H9 (cell line): ENCODE data around the gene ZNF423. TPM values are rescaled to one million over a fixed set of nuclear protein-coding genes. Genes with fewer than 3 reads are reported as not detected.

Source experiments
- DNase-seq: peaks from one replicate; pipeline ENCODE4 v3.0.0-alpha.2; 2017
- H2AFZ ChIP-seq: one replicate; pipeline ENCODE4 v1.6.1; 2013; ENCODE audit warnings: mild to moderate bottlenecking, low read length, control low read depth, moderate library complexity
- H2AK5ac ChIP-seq: 2 replicates; pipeline ENCODE4 v1.6.1; 2013; ENCODE audit warnings: low read length, control low read depth, mixed read lengths; ENCODE audit not compliant: insufficient read length
- H2BK120ac ChIP-seq: one replicate; pipeline ENCODE4 v1.6.1; 2013; ENCODE audit warnings: low read depth, mild to moderate bottlenecking, low read length, control low read depth, inconsistent platforms; ENCODE audit not compliant: poor library complexity, severe bottlenecking
- H2BK12ac ChIP-seq: 2 replicates; pipeline ENCODE4 v1.6.1; 2013; ENCODE audit warnings: low read length, control low read depth, mixed read lengths, low read depth; ENCODE audit not compliant: insufficient read length
- H2BK15ac ChIP-seq: 2 replicates; pipeline ENCODE4 v1.6.1; 2013; ENCODE audit warnings: low read depth, low read length, control low read depth
- H2BK20ac ChIP-seq: one replicate; pipeline ENCODE4 v1.6.1; 2013; ENCODE audit warnings: low read depth, mild to moderate bottlenecking, low read length, control low read depth, inconsistent platforms; ENCODE audit not compliant: poor library complexity, severe bottlenecking
- H2BK5ac ChIP-seq: 2 replicates; pipeline ENCODE4 v1.6.1; 2013; ENCODE audit warnings: low read length, control low read depth, mixed read lengths; ENCODE audit not compliant: insufficient read length
- H3K14ac ChIP-seq: 2 replicates; pipeline ENCODE4 v1.6.1; 2013; ENCODE audit warnings: low read length, control low read depth; ENCODE audit not compliant: insufficient read depth
- H3K18ac ChIP-seq: 2 replicates; pipeline ENCODE4 v1.6.1; 2013; ENCODE audit warnings: low read depth, mild to moderate bottlenecking, mixed read lengths, low read length, control low read depth; ENCODE audit not compliant: insufficient read length
- H3K23ac ChIP-seq: 2 replicates; pipeline ENCODE4 v1.6.1; 2013; ENCODE audit warnings: low read length, control low read depth, mixed read lengths, low read depth; ENCODE audit not compliant: insufficient read length
- H3K23me2 ChIP-seq: 2 replicates; pipeline ENCODE4 v1.6.1; 2013; ENCODE audit warnings: low read depth, mild to moderate bottlenecking, mixed read lengths, low read length, control low read depth; ENCODE audit not compliant: insufficient read length, poor library complexity, severe bottlenecking
- H3K27ac ChIP-seq: 2 replicates; pipeline ENCODE4 v1.5.1; 2013; ENCODE audit warnings: low read length, control low read depth, mixed read lengths, low read depth; ENCODE audit not compliant: insufficient read length
- H3K27me3 ChIP-seq: 2 replicates; pipeline ENCODE4 v1.6.1; 2013; ENCODE audit warnings: low read length, control low read depth, inconsistent platforms; ENCODE audit not compliant: insufficient read depth
- H3K4ac ChIP-seq: 2 replicates; pipeline ENCODE4 v1.6.1; 2013; ENCODE audit warnings: low read depth, mild to moderate bottlenecking, control low read depth, inconsistent platforms, low read length, moderate library complexity
- H3K4me1 ChIP-seq: 2 replicates; pipeline ENCODE4 v1.6.1; 2013; ENCODE audit warnings: low read length, control low read depth, inconsistent platforms; ENCODE audit not compliant: insufficient read depth
- H3K4me2 ChIP-seq: 2 replicates; pipeline ENCODE4 v1.6.1; 2013; ENCODE audit warnings: low read length, control low read depth, mixed read lengths; ENCODE audit not compliant: insufficient read length, insufficient read depth
- H3K56ac ChIP-seq: 2 replicates; pipeline ENCODE4 v1.6.1; 2013; ENCODE audit warnings: low read depth, mild to moderate bottlenecking, mixed read lengths, low read length, control low read depth; ENCODE audit not compliant: insufficient read length
- H3K79me1 ChIP-seq: 2 replicates; pipeline ENCODE4 v1.6.1; 2013; ENCODE audit warnings: low read depth, mild to moderate bottlenecking, moderate library complexity, low read length, control low read depth, inconsistent platforms; ENCODE audit not compliant: insufficient read depth, poor library complexity, severe bottlenecking
- H3K79me2 ChIP-seq: 2 replicates; pipeline ENCODE4 v1.6.1; 2013; ENCODE audit warnings: low read length, control low read depth, inconsistent platforms; ENCODE audit not compliant: insufficient read depth
- H3K9ac ChIP-seq: 2 replicates; pipeline ENCODE4 v1.6.1; 2013; ENCODE audit warnings: low read length, control low read depth, mixed read lengths; ENCODE audit not compliant: insufficient read length; ENCODE audit errors: extremely low read depth
- H3K9me3 ChIP-seq: one replicate; pipeline ENCODE4 v1.6.1; 2013; ENCODE audit warnings: low read depth, low read length, inconsistent platforms; ENCODE audit not compliant: control insufficient read depth
- H3T11ph ChIP-seq: one replicate; pipeline ENCODE4 v1.6.1; 2013; ENCODE audit warnings: mild to moderate bottlenecking, low read length, control low read depth, inconsistent platforms
- H4K20me1 ChIP-seq: one replicate; pipeline ENCODE4 v1.6.1; 2013; ENCODE audit not compliant: control insufficient read depth, insufficient read length, insufficient read depth
- H4K5ac ChIP-seq: 2 replicates; pipeline ENCODE4 v1.6.1; 2013; ENCODE audit warnings: low read depth, mild to moderate bottlenecking, mixed read lengths, low read length, control low read depth; ENCODE audit not compliant: insufficient read length
- H4K8ac ChIP-seq: replicated peaks from 2 replicates; pipeline ENCODE4 v1.6.1; 2013; ENCODE audit warnings: low read length, control low read depth, mixed read lengths, low read depth; ENCODE audit not compliant: insufficient read length
- H4K91ac ChIP-seq: 2 replicates; pipeline ENCODE4 v1.6.1; 2013; ENCODE audit warnings: low read depth, mild to moderate bottlenecking, moderate library complexity, mixed read lengths, low read length, control low read depth; ENCODE audit not compliant: insufficient read length
- H3K27ac Mint-ChIP-seq, 3 experiments: 2 replicates in 2 of 3; 3 replicates in 1 of 3; pipeline ENCODE4 v1.8.0; 2020 to 2021; ENCODE audit warnings: mixed read lengths in 3 of 3, mild to moderate bottlenecking in 1 of 3, moderate library complexity in 1 of 3
- H3K27me3 Mint-ChIP-seq: 2 replicates; pipeline ENCODE4 v1.8.0; 2021; ENCODE audit warnings: low read depth, mild to moderate bottlenecking, moderate library complexity, mixed read lengths
- H3K36me3 Mint-ChIP-seq, 3 experiments: 2 replicates in 2 of 3; 3 replicates in 1 of 3; pipeline ENCODE4 v1.8.0; 2020 to 2021; ENCODE audit warnings: low read depth in 3 of 3, mixed read lengths in 3 of 3; ENCODE audit not compliant: insufficient read depth in 1 of 3
- H3K4me1 Mint-ChIP-seq, 2 experiments: 2 replicates each; pipeline ENCODE4 v1.8.0; 2020; ENCODE audit warnings: mixed read lengths in 2 of 2
- H3K4me3 Mint-ChIP-seq, 2 experiments: 2 replicates in 1 of 2; 3 replicates in 1 of 2; pipeline ENCODE4 v1.8.0; 2020 to 2021; ENCODE audit warnings: mild to moderate bottlenecking in 2 of 2, mixed read lengths in 2 of 2, moderate library complexity in 1 of 2
- H3K9me3 Mint-ChIP-seq, 2 experiments: 2 replicates in 1 of 2; 3 replicates in 1 of 2; pipeline ENCODE4 v1.8.0; 2020; ENCODE audit warnings: mild to moderate bottlenecking in 2 of 2, mixed read lengths in 2 of 2, moderate library complexity in 1 of 2
- CTCF ChIP-seq: fragments of 200-600 bp; sonication (generic); conservative IDR thresholded peaks from 3 replicates; pipeline ENCODE4 v1.8.0; 2021; ENCODE audit warnings: antibody characterized with exemption, mild to moderate bottlenecking
- WGBS: extraction: QIAGEN DNeasy Blood & Tissue Kit; methylation state at CpG from one replicate; pipeline ENCODE4 v1.1.7; 2013; ENCODE audit warnings: missing lambda C conversion rate, low lambda C conversion rate, mixed read lengths; ENCODE audit not compliant: insufficient read length; ENCODE audit errors: extremely low coverage; 5-methylcytosine and 5-hydroxymethylcytosine counted together
- total RNA-seq: library from RNA; stranded (reverse); gene quantifications from 2 replicates; pipeline ENCODE4 v1.2.1, GENCODE V29; 2021

The ZNF423 gene
- total RNA-seq, 1 experiment from 2014 or later, result 51.5 TPM

DNA sequence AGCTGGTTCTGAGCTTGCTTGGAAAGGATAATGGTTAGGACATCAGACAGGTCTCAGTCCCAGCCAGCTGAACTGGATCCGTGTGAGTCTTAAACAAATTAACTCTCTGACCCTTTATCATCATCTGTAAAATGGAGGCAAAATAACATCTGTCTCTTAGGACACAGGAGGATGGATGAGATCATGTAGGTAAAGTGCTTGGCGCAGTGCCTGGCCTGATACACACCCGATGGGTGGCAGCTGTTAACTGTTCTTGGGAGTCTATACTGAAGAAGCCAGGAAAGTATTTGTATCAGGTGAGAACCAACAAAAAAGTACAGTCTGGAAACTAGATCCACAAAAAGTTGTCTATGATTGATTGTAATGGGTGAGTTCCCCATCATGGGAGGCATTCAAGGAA is 293.7 kb downstream of the ZNF423 start:
- Histone ChIP-seq H3K23ac (no peak overlapping the region), H3K27ac (no peak overlapping the region), H3K9me3 (no peaks in the 10 kb centered on the region), H3T11ph (no peak overlapping the region), H2BK120ac (no peak overlapping the region), H2BK12ac (no peak overlapping the region), H3K79me2 (no peaks in the 10 kb centered on the region), H3K23me2 (peaks cover 2% of the 10 kb centered on the region), H3K27me3 (no peaks in the 10 kb centered on the region), H3K18ac (no peak overlapping the region), H4K8ac (no peak overlapping the region), H4K91ac (no peak overlapping the region), H2AFZ (no peak overlapping the region), H3K56ac (no peak overlapping the region), H3K4me2 (no peak overlapping the region), H2BK5ac (no peak overlapping the region), H2BK20ac (no peak overlapping the region), H3K4me1 (peaks cover 7% of the 10 kb centered on the region), H2BK15ac (no peak overlapping the region), H3K14ac (no peak overlapping the region), H3K79me1 (no peaks in the 10 kb centered on the region), H4K5ac (no peak overlapping the region), H2AK5ac (no peak overlapping the region), H3K9ac (no peak overlapping the region), H3K4ac (no peak overlapping the region), H4K20me1 (no peaks in the 10 kb centered on the region)
- WGBS, result no CpG with 5 or more reads among the region's 3 CpGs
- peaks cover 8% of the 10 kb centered on the region for H3K27me3 Mint-ChIP-seq
- H3K4me1 Mint-ChIP-seq, result peaks cover 41 to 57% of the 10 kb centered on the region in 2 experiments
- H3K9me3 Mint-ChIP-seq, result no peaks in the 10 kb centered on the region
- TF ChIP-seq CTCF, result no peak
- no peak overlapping the region for H3K27ac Mint-ChIP-seq
- H3K4me3 Mint-ChIP-seq, result no peak overlapping the region
- DNase-seq, result no peak
- peaks cover 0 to 5% (median 0%) of the 10 kb centered on the region in 3 experiments; a peak in 1 of 7 replicates for H3K36me3 Mint-ChIP-seq
